WTC11 (cell line): ENCODE data around the gene APOBEC3F. TPM values are rescaled to one million over a fixed set of nuclear protein-coding genes. Genes with fewer than 3 reads are reported as not detected.

ENCODE experiments used
- ATAC-seq: fragments of 200-7000 bp; cut with Tn5 transposase; 2 replicates; pipeline ENCODE4 v1.10.0; 2021; ENCODE audit warnings: mild to moderate bottlenecking, moderate library complexity
- CTCF ChIA-PET: fragments of 300-600 bp; sonication (Branson Sonifier 250); formaldehyde crosslinking; loops from one replicate; lab custom pipeline; 2021; ENCODE audit warnings: antibody characterized with exemption; lab: Charles Lee
- POLR2A ChIA-PET: fragments of 350-600 bp; sonication (Branson Sonifier 250); formaldehyde crosslinking; loops from one replicate; lab custom pipeline; 2021; ENCODE audit warnings: antibody characterized with exemption; lab: Charles Lee
- DNase-seq: peaks from one replicate; pipeline ENCODE4 v3.0.0; 2021; ENCODE audit warnings: low spot score
- H3K27ac Mint-ChIP-seq: 2 replicates; pipeline ENCODE4 v1.8.0; 2021; ENCODE audit warnings: mixed read lengths
- H3K27me3 Mint-ChIP-seq: 2 replicates; pipeline ENCODE4 v1.8.0; 2021; ENCODE audit warnings: low read depth, mild to moderate bottlenecking, moderate library complexity, mixed read lengths
- H3K36me3 Mint-ChIP-seq: 2 replicates; pipeline ENCODE4 v1.8.0; 2021; ENCODE audit warnings: mixed read lengths
- H3K4me1 Mint-ChIP-seq: 2 replicates; pipeline ENCODE4 v1.8.0; 2022; ENCODE audit warnings: mixed read lengths
- H3K4me3 Mint-ChIP-seq: 2 replicates; pipeline ENCODE4 v1.8.0; 2021; ENCODE audit warnings: mild to moderate bottlenecking, moderate library complexity, mixed read lengths
- H3K9me3 Mint-ChIP-seq: 2 replicates; pipeline ENCODE4 v1.8.0; 2021; ENCODE audit warnings: mixed read lengths
- FOXP1 ChIP-seq: sonication (generic); formaldehyde crosslinking; IDR thresholded peaks from 2 replicates; pipeline ENCODE4 v1.8.0; 2022; ENCODE audit warnings: missing genetic modification reagents, mild to moderate bottlenecking, moderate library complexity, borderline replicate concordance
- MXD4 ChIP-seq: fragments of 250-450 bp; sonication (Bioruptor Pico); IDR thresholded peaks from 2 replicates; pipeline ENCODE4 v1.8.0; 2021; ENCODE audit warnings: mild to moderate bottlenecking, moderate library complexity, borderline replicate concordance
- NFYB ChIP-seq: sonication (generic); formaldehyde crosslinking; conservative IDR thresholded peaks from 2 replicates; pipeline ENCODE4 v1.8.0; 2022; ENCODE audit warnings: low read depth, missing genetic modification reagents
- RELA ChIP-seq: sonication (generic); formaldehyde crosslinking; IDR thresholded peaks from 2 replicates; pipeline ENCODE4 v1.8.1; 2022; ENCODE audit warnings: missing genetic modification reagents, mild to moderate bottlenecking, borderline replicate concordance
- SMAD3 ChIP-seq: sonication (generic); formaldehyde crosslinking; IDR thresholded peaks from 2 replicates; pipeline ENCODE4 v1.8.0; 2022; ENCODE audit warnings: missing genetic modification reagents, mild to moderate bottlenecking, borderline replicate concordance
- SP1 ChIP-seq: sonication (generic); formaldehyde crosslinking; conservative IDR thresholded peaks from 2 replicates; pipeline ENCODE4 v1.8.1; 2022; ENCODE audit warnings: missing genetic modification reagents
- ZNF263 ChIP-seq: sonication (generic); formaldehyde crosslinking; IDR thresholded peaks from 2 replicates; pipeline ENCODE4 v1.8.1; 2022; ENCODE audit warnings: low read depth, mild to moderate bottlenecking, moderate library complexity, missing genetic modification reagents
- ZNF423 ChIP-seq: fragments of 250-450 bp; sonication (Bioruptor Pico); IDR thresholded peaks from 2 replicates; pipeline ENCODE4 v2.1.2; 2022; ENCODE audit warnings: mild to moderate bottlenecking, moderate library complexity
- total RNA-seq: library from RNA; stranded (reverse); gene quantifications from 3 replicates; pipeline ENCODE4 v1.2.3, GENCODE V29; 2021
- TF ChIP-seq, protein P1 (sequence below): sonication (generic); formaldehyde crosslinking; IDR thresholded peaks from 2 replicates; pipeline ENCODE4 v1.8.1; 2023; ENCODE audit warnings: mild to moderate bottlenecking, missing genetic modification reagents, moderate library complexity
- TF ChIP-seq, protein P2 (sequence below): fragments of 250-450 bp; sonication (Bioruptor Pico); IDR thresholded peaks from 2 replicates; pipeline ENCODE4 v1.9.0; 2021; ENCODE audit warnings: mild to moderate bottlenecking, borderline replicate concordance
- TF ChIP-seq, protein P3 (sequence below): sonication (generic); formaldehyde crosslinking; conservative IDR thresholded peaks from 2 replicates; pipeline ENCODE4 v1.8.1; 2022; ENCODE audit warnings: mild to moderate bottlenecking, missing genetic modification reagents
- TF ChIP-seq, protein P4 (sequence below): fragments of 250-450 bp; sonication (Bioruptor Pico); IDR thresholded peaks from 2 replicates; pipeline ENCODE4 v1.9.0; 2021; ENCODE audit warnings: moderate library complexity, mild to moderate bottlenecking, inconsistent platforms, borderline replicate concordance
- TF ChIP-seq, protein P5 (sequence below): sonication (generic); formaldehyde crosslinking; IDR thresholded peaks from 2 replicates; pipeline ENCODE4 v1.8.1; 2022; ENCODE audit warnings: mild to moderate bottlenecking, moderate library complexity, missing genetic modification reagents
- TF ChIP-seq, protein P6 (sequence below): sonication (generic); formaldehyde crosslinking; IDR thresholded peaks from 2 replicates; pipeline ENCODE4 v1.8.1; 2022; ENCODE audit warnings: low read depth, missing genetic modification reagents, borderline replicate concordance

The APOBEC3F gene
- total RNA-seq, 1 experiment from 2014 or later: 8.7 TPM

DNA sequence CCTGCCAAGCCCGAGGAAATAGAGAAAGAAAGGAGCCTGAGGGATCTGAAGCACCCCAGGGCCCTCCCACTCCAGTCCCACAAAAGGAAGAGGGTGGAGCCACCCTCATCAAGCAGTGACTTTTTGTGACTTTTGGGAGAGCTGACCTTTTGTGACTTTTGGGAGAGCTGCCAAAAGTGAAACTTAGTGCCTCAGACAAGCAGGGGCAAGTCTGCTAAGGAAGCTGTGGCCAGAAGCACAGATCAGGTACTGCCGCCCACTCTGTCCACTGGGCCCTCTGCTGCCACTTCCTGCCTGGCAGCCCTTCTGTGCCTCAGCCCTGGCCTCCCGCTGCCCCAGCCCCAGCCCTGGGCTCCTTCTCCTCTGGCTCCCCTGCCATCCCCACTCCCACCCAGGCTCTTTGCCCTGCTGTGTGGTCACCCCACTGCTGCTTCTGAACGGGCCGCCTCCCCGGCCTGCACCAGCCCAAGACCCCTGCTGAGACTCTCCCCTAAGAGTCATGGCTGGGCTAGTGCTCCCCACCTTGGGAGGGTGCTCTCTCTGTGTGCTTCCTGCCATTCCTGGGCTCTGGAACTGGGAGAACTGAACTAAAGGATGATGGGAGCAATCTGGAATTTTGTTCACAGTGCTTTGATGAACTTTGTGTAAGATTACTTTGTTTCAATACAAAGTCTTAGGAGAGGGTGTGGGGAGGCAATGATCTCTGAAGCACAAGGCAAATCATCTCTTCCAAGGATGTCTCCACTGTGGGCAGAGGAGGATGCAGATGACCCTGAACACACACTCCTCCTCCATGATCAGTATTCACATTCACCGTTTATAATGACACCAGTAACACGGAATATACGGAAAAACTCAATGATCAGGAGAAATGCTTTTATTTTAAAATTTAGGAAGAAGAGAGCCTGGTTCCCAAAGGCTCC, 56.7 kb downstream of the APOBEC3F start, which contains the start of gene APOBEC3H:
Gene APOBEC3H, plus strand, starts transcription at position 147 of the 923 bp plus-strand sequence. CDS start 3,035 bp downstream, outside the sequence.
- no peaks in the 10 kb centered on the region for H3K36me3 Mint-ChIP-seq
- H3K9me3 Mint-ChIP-seq: no peaks in the 10 kb centered on the region
- peaks cover 45% of the 10 kb centered on the region for H3K4me1 Mint-ChIP-seq
- H3K4me3 Mint-ChIP-seq: no peak within 1 kb of the TSS
- H3K27me3 Mint-ChIP-seq: no peaks in the 10 kb centered on the region
- H3K27ac Mint-ChIP-seq: peak within 1 kb of the TSS; percentile 54
- DNase-seq (no peak), ATAC-seq (no peak)
- ChIA-PET POLR2A (interaction anchor here (0.8 kb wide), 1 partner anchor 27 kb away, joined by 3 read pairs; no protein-coding TSS in a partner anchor), CTCF (interaction anchor here (0.8 to 1.7 kb wide), 5 partner anchors 17 to 94 kb away, joined by 3 to 11 read pairs (median 5); no protein-coding TSS in a partner anchor)
- TF ChIP-seq, protein P1, sequence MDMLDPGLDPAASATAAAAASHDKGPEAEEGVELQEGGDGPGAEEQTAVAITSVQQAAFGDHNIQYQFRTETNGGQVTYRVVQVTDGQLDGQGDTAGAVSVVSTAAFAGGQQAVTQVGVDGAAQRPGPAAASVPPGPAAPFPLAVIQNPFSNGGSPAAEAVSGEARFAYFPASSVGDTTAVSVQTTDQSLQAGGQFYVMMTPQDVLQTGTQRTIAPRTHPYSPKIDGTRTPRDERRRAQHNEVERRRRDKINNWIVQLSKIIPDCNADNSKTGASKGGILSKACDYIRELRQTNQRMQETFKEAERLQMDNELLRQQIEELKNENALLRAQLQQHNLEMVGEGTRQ (CRISPR knock-in tag): no peak
- TF ChIP-seq SMAD3 (CRISPR knock-in tag): no peak
- no peak for TF ChIP-seq NFYB (CRISPR knock-in tag)
- TF ChIP-seq, protein P2, sequence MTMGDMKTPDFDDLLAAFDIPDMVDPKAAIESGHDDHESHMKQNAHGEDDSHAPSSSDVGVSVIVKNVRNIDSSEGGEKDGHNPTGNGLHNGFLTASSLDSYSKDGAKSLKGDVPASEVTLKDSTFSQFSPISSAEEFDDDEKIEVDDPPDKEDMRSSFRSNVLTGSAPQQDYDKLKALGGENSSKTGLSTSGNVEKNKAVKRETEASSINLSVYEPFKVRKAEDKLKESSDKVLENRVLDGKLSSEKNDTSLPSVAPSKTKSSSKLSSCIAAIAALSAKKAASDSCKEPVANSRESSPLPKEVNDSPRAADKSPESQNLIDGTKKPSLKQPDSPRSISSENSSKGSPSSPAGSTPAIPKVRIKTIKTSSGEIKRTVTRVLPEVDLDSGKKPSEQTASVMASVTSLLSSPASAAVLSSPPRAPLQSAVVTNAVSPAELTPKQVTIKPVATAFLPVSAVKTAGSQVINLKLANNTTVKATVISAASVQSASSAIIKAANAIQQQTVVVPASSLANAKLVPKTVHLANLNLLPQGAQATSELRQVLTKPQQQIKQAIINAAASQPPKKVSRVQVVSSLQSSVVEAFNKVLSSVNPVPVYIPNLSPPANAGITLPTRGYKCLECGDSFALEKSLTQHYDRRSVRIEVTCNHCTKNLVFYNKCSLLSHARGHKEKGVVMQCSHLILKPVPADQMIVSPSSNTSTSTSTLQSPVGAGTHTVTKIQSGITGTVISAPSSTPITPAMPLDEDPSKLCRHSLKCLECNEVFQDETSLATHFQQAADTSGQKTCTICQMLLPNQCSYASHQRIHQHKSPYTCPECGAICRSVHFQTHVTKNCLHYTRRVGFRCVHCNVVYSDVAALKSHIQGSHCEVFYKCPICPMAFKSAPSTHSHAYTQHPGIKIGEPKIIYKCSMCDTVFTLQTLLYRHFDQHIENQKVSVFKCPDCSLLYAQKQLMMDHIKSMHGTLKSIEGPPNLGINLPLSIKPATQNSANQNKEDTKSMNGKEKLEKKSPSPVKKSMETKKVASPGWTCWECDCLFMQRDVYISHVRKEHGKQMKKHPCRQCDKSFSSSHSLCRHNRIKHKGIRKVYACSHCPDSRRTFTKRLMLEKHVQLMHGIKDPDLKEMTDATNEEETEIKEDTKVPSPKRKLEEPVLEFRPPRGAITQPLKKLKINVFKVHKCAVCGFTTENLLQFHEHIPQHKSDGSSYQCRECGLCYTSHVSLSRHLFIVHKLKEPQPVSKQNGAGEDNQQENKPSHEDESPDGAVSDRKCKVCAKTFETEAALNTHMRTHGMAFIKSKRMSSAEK: no peak
- TF ChIP-seq, protein P3, sequence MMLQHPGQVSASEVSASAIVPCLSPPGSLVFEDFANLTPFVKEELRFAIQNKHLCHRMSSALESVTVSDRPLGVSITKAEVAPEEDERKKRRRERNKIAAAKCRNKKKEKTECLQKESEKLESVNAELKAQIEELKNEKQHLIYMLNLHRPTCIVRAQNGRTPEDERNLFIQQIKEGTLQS: no peak
- TF ChIP-seq ZNF423 (CRISPR knock-in tag): peak; percentile 8; the same call in 1 of the 2 replicates
- TF ChIP-seq RELA (CRISPR knock-in tag): no peak
- TF ChIP-seq FOXP1 (CRISPR knock-in tag): 0 out of 2 replicates have a peak, but pooled peaks have one; percentile 20
- TF ChIP-seq, protein P4, sequence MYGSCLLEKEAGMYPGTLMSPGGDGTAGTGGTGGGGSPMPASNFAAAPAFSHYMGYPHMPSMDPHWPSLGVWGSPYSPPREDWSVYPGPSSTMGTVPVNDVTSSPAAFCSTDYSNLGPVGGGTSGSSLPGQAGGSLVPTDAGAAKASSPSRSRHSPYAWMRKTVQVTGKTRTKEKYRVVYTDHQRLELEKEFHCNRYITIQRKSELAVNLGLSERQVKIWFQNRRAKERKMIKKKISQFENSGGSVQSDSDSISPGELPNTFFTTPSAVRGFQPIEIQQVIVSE (CRISPR knock-in tag): no peak
- TF ChIP-seq, protein P5, sequence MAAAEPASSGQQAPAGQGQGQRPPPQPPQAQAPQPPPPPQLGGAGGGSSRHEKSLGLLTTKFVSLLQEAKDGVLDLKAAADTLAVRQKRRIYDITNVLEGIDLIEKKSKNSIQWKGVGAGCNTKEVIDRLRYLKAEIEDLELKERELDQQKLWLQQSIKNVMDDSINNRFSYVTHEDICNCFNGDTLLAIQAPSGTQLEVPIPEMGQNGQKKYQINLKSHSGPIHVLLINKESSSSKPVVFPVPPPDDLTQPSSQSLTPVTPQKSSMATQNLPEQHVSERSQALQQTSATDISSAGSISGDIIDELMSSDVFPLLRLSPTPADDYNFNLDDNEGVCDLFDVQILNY (CRISPR knock-in tag): no peak
- no peak for TF ChIP-seq SP1 (CRISPR knock-in tag)
- peak; percentile 83 for TF ChIP-seq ZNF263 (CRISPR knock-in tag)
- TF ChIP-seq, protein P6, sequence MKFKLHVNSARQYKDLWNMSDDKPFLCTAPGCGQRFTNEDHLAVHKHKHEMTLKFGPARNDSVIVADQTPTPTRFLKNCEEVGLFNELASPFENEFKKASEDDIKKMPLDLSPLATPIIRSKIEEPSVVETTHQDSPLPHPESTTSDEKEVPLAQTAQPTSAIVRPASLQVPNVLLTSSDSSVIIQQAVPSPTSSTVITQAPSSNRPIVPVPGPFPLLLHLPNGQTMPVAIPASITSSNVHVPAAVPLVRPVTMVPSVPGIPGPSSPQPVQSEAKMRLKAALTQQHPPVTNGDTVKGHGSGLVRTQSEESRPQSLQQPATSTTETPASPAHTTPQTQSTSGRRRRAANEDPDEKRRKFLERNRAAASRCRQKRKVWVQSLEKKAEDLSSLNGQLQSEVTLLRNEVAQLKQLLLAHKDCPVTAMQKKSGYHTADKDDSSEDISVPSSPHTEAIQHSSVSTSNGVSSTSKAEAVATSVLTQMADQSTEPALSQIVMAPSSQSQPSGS (CRISPR knock-in tag): no peak
- TF ChIP-seq MXD4 (CRISPR knock-in tag): no peak
